Urinary bladder (tissue), 4 donors: ENCODE measurements around the gene SCAPER. TPM values are rescaled to one million over a fixed set of nuclear protein-coding genes. Genes with fewer than 3 reads are reported as not detected.

ENCODE experiments used
- DNase-seq: peaks from one replicate; pipeline ENCODE4 v3.0.0-alpha.2; 2015; ENCODE audit errors: extremely low spot score
- H3K27ac ChIP-seq: one replicate; pipeline ENCODE4 v1.5.1; 2013; ENCODE audit warnings: low read depth, mild to moderate bottlenecking, moderate library complexity
- H3K36me3 ChIP-seq: one replicate; pipeline ENCODE4 v1.6.1; 2013; ENCODE audit warnings: mild to moderate bottlenecking, moderate library complexity; ENCODE audit not compliant: insufficient read depth
- H3K4me1 ChIP-seq: one replicate; pipeline ENCODE4 v1.6.1; 2013; ENCODE audit warnings: mild to moderate bottlenecking, moderate library complexity; ENCODE audit not compliant: insufficient read depth
- H3K4me3 ChIP-seq: one replicate; pipeline ENCODE4 v1.5.1; 2013; ENCODE audit warnings: low read depth, low read length
- WGBS: extraction: QIAGEN DNeasy Blood & Tissue Kit; methylation state at CpG from one replicate; pipeline ENCODE4 v1.1.7; 2013; 5-methylcytosine and 5-hydroxymethylcytosine counted together
- polyA plus RNA-seq: library from polyadenylated mRNA; stranded (reverse); fragments of 200-250 nt; gene quantifications from one replicate; pipeline ENCODE4 v1.2.3, GENCODE V29; 2013
- total RNA-seq: library from RNA; depleted of rRNA; stranded (reverse); fragments of >200 nt; gene quantifications from one replicate; pipeline ENCODE4 v1.2.3, GENCODE V29; 2014
- donor health status: healthy with polysubstance abuse.
- donor health status: healthy.

SCAPER gene
- total and polyA plus RNA-seq, 2 donors = 15.1 to 38.3 TPM

DNA sequence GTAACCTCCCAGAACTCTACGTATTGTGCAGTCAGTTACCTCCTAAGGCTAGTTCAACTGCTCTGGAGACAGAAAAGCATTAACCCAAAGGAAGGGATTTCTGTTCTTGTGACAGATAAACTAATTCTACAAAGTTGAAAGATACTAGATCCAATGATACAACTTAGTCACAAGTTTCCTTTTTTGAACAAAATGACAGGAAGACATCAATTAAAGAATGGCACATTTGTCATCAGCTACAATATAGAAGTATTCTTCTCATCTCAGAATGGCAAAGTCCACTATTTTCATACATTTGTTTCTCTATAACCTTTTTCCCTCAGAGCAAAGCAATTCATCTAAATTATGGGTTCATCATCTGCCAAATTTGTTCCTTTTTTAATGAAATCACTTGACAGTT lies 524.9 kb downstream of the SCAPER start:
- no peaks in the 10 kb centered on the region for H3K36me3 ChIP-seq
- H3K4me1 ChIP-seq = no peaks in the 10 kb centered on the region
- 91% methylated on average over 1 of the region's 1 CpG for WGBS
- H3K4me3 ChIP-seq = no peak overlapping the region
- DNase-seq = no peak
- H3K27ac ChIP-seq = no peak overlapping the region

DNA sequence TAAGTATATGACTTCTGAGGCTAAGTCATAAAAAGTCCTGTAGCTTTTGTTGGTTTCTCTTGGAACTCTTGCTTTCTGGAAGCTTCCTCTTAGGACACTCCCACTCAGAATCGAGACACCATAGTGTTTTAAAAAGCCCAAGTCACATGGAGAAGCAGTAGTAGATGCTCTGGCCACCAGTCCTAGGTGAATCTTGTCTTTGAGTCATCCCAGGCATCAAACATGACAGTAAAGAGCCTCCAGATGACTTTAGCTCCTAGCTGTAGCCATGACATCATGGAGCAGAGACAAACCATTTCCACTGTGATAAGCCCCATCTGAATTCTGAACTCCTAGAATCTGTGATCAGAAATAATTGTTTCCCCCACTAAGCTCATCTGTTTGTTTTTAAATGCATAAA lies 526.4 kb downstream of the SCAPER start:
- Histone ChIP-seq H3K4me1 (no peaks in the 10 kb centered on the region), H3K4me3 (no peak overlapping the region), H3K27ac (no peak overlapping the region), H3K36me3 (no peaks in the 10 kb centered on the region)
- WGBS = 95% methylated on average over 1 of the region's 1 CpG
- DNase-seq = no peak

GRCh38 chr15:76377751-76378150 lies 527.4 kb downstream of the SCAPER start:
- Histone ChIP-seq H3K27ac (no peak overlapping the region), H3K4me1 (no peaks in the 10 kb centered on the region), H3K4me3 (no peak overlapping the region), H3K36me3 (no peaks in the 10 kb centered on the region)
- no peak for DNase-seq

DNA sequence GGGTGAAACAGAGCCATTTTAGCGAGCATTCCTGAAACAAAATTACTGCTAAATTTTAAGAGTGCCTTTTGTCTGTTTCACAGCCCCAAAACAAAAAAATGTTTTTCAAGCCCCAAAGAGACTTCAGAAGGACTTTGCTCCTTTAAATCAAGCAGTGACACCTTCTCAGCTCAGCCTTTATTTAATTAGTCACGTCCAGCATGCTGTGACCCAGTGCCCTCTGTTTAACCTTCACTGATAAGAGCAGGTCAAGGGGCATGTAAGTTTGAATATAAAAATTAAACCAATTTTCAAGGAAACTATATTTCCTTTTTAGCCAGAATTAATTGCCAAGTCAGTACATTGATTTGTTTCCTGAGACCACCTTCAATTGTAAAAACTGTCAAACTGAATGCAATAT lies 527.9 kb downstream of the SCAPER start:
- no peak overlapping the region for H3K27ac ChIP-seq
- no peaks in the 10 kb centered on the region for H3K4me1 ChIP-seq
- no peak overlapping the region for H3K4me3 ChIP-seq
- H3K36me3 ChIP-seq = no peaks in the 10 kb centered on the region
- no peak for DNase-seq
- 73% methylated on average over 2 of the region's 2 CpGs for WGBS

DNA sequence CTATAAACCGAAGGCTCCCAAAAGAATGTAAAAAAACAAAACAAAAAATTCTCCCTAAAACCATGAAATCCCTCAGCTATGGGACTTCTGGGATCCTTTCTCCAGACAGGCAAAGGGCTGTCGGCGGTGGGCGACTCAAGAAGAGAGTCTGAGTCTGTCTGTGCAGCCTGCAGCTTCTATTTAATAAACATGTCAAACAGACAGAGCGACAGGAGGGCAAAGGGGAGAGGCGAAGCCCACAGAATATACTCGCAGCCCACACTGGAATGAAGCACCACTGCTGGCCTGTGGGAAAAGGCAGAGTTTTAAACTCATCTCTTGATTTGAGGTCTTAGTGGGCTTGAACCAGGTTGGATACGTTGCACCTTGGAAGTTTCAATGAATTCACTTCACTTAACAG lies 528.3 kb downstream of the SCAPER start:
- H3K4me3 ChIP-seq = no peak overlapping the region
- DNase-seq = no peak
- WGBS = 79% methylated on average over 8 of the region's 8 CpGs
- no peaks in the 10 kb centered on the region for H3K36me3 ChIP-seq
- no peaks in the 10 kb centered on the region for H3K4me1 ChIP-seq
- H3K27ac ChIP-seq = no peak overlapping the region

DNA sequence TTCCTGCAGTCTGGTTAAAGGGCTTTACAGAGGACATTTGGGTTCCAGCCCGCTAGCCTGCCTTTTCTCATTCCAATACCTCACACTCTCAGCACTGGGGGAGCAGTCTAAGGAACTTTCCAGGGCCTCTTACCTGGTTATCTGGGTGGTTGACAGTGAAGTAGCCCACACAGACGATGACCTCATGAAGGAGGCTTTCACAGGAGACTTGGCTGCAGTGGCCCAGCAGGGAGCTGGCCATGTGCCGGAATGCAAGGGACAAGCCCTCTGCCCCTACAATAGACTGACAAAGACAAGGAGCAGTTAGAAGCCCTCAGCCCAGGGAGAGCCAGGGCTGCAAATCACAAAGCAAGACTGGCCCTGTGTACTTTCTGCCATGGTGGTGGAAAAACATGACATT lies 529.1 kb downstream of the SCAPER start:
- no peaks in the 10 kb centered on the region for H3K36me3 ChIP-seq
- no peak overlapping the region for H3K4me3 ChIP-seq
- H3K27ac ChIP-seq = no peak overlapping the region
- 94% methylated on average over 3 of the region's 3 CpGs for WGBS
- no peaks in the 10 kb centered on the region for H3K4me1 ChIP-seq
- DNase-seq = no peak

GRCh38 chr15:76368122-76368621 lies 537.0 kb downstream of the SCAPER start:
- WGBS = 59% methylated on average over 11 of the region's 11 CpGs
- no peak overlapping the region for H3K27ac ChIP-seq

GRCh38 chr15:76366714-76367113 lies 538.4 kb downstream of the SCAPER start:
- 98% methylated on average over 1 of the region's 1 CpG for WGBS

More at GRCh38 chr15:76368122-76368621, 537.0 kb downstream of the SCAPER start:
- Histone ChIP-seq H3K36me3 (no peaks in the 10 kb centered on the region), H3K4me3 (no peak overlapping the region), H3K4me1 (no peaks in the 10 kb centered on the region)
- DNase-seq = no peak

GRCh38 chr15:76363251-76363650 lies 541.9 kb downstream of the SCAPER start:
- no peak for DNase-seq
- no peaks in the 10 kb centered on the region for H3K36me3 ChIP-seq
- no peaks in the 10 kb centered on the region for H3K4me1 ChIP-seq
- H3K4me3 ChIP-seq = no peak overlapping the region
- no peak overlapping the region for H3K27ac ChIP-seq
- WGBS = 81% methylated on average over 2 of the region's 2 CpGs

More at GRCh38 chr15:76366714-76367113, 538.4 kb downstream of the SCAPER start:
- H3K36me3 ChIP-seq = no peaks in the 10 kb centered on the region
- H3K4me3 ChIP-seq = no peak overlapping the region
- H3K4me1 ChIP-seq = no peaks in the 10 kb centered on the region
- H3K27ac ChIP-seq = no peak overlapping the region
- DNase-seq = no peak

DNA sequence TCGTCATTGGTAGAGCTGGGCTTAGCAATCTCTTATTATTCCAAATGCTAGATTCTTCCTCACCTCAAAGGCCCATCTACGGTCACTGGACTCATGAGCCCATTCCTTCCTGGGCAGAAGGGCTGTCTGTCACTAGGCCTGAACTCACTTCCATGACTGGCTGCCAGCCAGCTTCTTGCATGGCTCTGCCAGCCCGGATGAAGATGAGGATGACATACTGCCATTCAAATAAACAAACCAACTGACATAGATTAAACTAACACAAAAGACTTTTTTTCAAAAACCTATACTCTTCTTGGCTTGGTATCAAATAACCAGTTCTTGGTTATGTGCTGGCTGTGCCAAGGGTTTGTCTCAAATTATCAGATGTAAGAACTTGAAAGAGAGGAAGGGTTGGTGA lies 544.7 kb downstream of the SCAPER start:
- no peak for DNase-seq
- Histone ChIP-seq H3K4me3 (no peak overlapping the region), H3K27ac (no peak overlapping the region), H3K4me1 (no peaks in the 10 kb centered on the region), H3K36me3 (no peaks in the 10 kb centered on the region)
- 87% methylated on average over 3 of the region's 3 CpGs for WGBS

DNA sequence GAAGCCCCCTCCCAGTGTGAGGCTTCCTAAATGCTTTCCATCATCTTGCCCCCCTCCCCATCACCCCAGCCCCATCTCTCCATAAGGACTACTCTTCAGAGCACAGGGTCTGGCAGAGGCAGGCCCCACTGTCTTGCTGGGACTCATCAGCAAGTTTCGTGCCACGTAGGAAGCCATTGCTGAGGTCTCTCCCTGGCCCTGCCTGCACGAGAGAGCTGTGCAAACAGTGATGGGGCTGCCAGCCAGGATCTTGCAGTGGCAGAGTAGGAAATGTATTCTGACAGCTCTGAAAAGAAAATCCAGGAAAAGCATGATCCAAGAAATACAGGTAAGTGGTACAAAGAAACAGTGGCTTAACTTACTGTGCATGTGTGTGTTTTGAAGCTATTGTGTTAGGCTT lies 546.0 kb downstream of the SCAPER start:
- Histone ChIP-seq H3K4me1 (no peaks in the 10 kb centered on the region), H3K36me3 (no peaks in the 10 kb centered on the region), H3K4me3 (no peak overlapping the region), H3K27ac (no peak overlapping the region)
- WGBS = 95% methylated on average over 3 of the region's 3 CpGs
- DNase-seq = no peak

DNA sequence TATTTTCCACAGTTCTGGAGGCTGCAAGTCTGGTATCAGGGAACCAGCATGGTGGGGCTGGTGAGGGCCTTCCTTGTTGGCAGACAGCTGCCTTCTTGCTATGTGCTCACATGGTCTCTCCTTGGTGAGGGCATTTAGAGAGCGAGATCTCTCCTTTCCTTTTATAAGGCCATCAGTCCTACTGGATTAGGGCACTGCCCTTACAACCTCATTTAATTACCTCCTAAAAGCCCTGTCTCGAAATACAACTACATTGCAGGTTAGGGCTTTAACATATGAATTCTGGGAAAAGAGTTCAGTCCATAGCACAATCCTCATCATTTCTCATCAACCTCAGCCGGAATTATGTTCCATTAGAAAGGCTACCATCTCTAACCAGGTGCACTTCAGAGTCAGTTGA lies 546.7 kb downstream of the SCAPER start:
- no peak overlapping the region for H3K4me3 ChIP-seq
- 95% methylated on average over 3 of the region's 3 CpGs for WGBS
- no peak for DNase-seq
- H3K27ac ChIP-seq = no peak overlapping the region
- H3K36me3 ChIP-seq = no peaks in the 10 kb centered on the region
- H3K4me1 ChIP-seq = no peaks in the 10 kb centered on the region

- 78% methylated on average over 3 of the region's 3 CpGs for WGBS
- no peak overlapping the region for H3K4me3 ChIP-seq
- H3K36me3 ChIP-seq = no peaks in the 10 kb centered on the region
- no peaks in the 10 kb centered on the region for H3K4me1 ChIP-seq
- no peak for DNase-seq
- no peak overlapping the region for H3K27ac ChIP-seq
Observed at GRCh38 chr15:76354823-76355440, 550.2 kb downstream of the SCAPER start.

DNA sequence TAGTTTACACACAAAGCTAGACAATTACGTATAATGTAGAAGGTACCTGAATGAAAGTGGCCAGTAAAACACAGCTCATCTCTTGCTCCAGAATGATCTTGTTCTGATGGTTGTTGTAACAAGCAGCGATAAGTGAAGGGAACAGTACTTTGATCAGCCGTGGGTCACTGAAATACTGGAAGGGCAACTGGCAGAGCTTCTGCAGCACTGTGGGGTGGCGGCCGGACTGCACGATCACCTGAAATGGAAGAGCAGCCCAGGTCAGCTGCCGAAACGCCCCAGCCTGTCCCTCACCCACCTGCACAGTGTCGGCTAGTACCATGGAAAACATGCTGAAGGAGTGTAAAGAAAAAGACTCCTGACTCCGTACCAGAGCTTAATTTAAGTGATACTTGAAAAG lies 551.2 kb downstream of the SCAPER start:
- no peak for DNase-seq
- Histone ChIP-seq H3K36me3 (no peaks in the 10 kb centered on the region), H3K4me1 (no peaks in the 10 kb centered on the region), H3K4me3 (no peak overlapping the region), H3K27ac (no peak overlapping the region)
- WGBS = 90% methylated on average over 10 of the region's 10 CpGs
